HCEC 1CT (cell line): ENCODE results near the gene SH3PXD2B.

Source experiments
- DNase-seq: peaks from one replicate; pipeline ENCODE4 v3.0.0-alpha.2; 2017

SH3PXD2B gene

DNA sequence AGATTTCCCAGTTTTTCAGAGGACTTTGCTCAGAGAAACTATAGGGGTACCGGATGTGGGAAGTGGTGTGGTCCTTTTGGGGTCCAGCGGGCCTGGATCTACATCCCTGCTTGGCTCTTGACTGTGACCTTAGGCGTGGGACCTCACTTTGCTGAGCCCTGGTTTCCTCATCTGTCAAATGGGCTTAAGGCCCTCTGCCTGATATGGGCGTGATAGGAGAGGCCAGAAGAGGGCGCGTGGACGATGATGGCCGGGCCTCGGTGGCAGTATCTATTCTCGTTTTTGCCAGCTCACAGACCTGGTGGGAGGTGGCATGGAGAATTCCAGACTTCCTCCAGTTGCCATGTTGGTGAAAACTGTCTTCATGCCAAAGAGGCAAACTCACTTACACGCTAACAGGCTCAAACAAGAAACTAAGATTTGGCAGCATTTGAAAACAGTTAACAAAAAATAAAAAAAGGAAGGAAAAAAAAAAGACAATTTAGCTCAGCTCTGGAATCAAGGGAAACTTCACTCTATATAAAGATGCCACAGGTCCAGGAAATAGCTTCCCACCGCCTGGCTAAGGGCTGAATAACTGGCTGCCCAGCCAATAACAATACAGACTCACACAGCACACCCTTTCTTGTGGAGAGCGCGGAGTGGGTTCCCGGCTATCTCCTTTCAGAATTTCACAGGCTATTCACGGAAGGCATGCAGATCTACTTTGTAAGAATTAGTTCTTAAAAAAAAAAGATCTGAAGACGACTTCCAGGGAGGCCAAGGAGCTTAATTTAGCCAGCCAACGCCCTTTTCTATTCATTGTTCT, 1.7 kb downstream of the SH3PXD2B start:
- peak; percentile 58 for DNase-seq

GRCh38 chr5:172451771-172452197, 2.5 kb downstream of the SH3PXD2B start:
- peak; percentile 68 for DNase-seq

GRCh38 chr5:172450861-172451695, 3.2 kb downstream of the SH3PXD2B start:
- DNase-seq: peak; percentile 33

DNA sequence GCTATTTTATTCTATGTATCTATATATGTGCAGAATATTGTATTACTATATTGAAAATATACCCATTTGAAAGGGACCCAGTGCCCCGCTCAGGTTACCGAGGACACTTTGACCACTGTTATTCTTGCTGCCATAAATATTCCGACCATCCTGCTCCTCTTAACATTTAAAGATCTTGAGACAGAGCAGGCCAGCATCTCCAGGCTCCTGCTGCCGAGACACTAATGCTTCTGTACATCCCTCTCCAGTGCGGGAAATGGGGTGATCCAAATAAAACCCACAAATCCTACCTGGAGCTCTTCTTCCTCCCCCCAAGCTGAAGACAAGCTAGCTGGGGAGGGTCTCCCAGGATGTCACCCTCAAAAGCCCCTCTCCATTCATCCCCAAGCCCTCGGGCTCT, 3.9 kb downstream of the SH3PXD2B start:
- DNase-seq: no peak

DNA sequence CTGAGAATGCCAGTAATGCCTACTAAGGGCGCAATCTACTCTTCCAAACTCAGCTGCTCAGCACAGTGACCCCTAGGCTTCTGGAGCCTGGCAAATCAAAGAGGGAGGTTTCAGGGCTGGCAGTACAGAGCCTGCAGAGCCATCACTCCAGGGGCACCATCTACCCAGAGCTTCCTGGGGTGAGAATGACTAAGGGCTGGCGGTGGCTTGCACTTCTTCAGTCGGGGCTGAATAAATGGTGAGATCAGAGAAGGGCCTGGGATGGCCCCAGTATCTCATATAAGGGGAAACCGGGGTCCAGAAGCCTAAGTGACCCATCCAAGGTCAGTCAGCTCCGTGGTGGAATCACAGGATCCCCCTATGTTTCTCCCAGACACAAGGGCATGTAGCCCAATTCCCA, 5.3 kb downstream of the SH3PXD2B start:
- no peak for DNase-seq

- DNase-seq: no peak
Measured at GRCh38 chr5:172447646-172448365, 6.5 kb downstream of the SH3PXD2B start.

DNA sequence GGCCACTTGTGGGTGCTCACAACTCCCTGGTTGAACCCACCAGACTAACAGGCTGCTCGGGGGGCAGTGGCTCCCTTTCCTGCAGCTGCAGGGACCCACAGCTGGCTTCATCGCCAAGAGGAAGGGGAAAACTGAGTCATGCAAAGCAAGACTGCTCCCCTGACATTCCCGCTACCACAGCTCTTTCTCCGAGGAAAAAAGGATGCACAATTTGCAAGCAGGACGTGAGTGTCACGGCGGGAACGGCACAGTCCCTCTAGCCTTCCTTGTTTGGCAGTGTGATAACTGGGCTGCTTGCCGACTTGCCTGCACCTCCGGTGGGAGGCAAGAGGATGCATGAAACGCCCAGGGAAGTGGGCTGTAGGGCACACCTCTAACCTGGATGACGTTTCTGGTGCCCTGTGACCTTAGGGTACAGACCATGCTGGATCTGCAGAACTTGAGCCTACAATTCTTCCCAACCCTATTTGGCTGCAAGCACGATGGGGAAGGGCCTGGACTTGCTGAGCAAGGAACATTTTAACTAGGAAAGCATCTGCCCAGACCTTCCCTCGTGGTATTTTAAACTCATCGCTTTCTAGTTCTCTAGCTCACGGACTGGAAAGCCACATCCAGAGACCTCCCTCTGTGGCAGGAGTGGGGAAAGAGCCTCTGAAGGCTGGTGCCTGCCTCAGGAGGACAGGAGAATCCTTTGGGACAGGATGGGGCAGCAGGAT, 7.8 kb downstream of the SH3PXD2B start:
- no peak for DNase-seq

- DNase-seq: no peak
Measured at GRCh38 chr5:172445866-172446265, 8.5 kb downstream of the SH3PXD2B start.

GRCh38 chr5:172444626-172445365, 9.5 kb downstream of the SH3PXD2B start:
- no peak for DNase-seq

- no peak for DNase-seq
Measured at GRCh38 chr5:172444110-172444510, 10.2 kb downstream of the SH3PXD2B start.

DNA sequence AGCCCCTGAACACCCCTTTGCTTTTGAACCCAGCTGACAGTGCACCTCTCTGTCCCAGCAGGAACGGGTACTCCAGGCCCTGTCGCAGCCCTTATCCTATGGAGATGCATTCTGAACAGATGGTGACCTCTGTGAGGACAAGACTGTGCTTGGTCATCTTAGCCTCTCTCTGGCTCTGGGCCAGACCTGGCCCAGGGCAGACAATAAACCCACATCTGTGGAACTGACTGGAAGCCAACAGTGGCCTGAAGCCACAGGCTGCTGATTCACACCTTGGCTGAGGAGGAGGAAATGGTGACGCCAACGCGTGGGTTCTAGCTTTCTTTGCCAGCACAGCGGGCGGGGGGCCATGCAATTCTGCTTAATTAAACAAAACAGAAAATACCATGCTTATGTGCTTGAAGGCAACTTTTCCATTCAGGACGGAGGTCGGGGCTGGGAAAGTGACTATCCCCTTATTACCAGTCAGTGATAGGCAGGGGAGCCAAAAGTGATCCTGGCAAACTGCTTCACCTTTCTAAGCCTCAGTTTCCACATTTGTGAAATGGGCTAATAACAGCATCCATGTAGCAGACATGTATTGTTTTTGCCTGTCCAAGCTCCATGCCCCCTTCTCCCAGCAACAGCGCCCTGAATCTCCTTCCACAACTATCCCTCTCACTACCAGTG, 10.8 kb downstream of the SH3PXD2B start:
- peak; percentile 94 for DNase-seq

DNA sequence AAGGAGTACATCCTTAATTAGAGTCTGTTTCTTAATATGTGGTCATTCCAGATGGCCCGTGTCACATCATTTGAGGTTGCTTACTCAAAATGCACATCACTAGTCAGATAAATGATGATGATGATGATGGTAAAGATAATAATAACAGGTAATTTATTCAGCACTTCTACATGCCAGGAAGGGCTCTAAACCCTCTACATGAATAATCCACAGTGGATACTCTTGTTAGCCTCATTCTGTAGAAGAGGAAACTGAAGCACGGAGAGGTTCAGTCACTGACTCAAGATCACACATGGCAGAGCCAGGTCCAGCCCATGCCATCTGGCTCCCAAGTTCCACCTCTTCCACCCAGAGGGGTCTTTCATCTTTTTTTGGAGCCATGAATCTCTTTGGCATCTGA, 11.7 kb downstream of the SH3PXD2B start:
- no peak for DNase-seq

GRCh38 chr5:172441262-172441751, 13.0 kb downstream of the SH3PXD2B start:
- no peak for DNase-seq

DNA sequence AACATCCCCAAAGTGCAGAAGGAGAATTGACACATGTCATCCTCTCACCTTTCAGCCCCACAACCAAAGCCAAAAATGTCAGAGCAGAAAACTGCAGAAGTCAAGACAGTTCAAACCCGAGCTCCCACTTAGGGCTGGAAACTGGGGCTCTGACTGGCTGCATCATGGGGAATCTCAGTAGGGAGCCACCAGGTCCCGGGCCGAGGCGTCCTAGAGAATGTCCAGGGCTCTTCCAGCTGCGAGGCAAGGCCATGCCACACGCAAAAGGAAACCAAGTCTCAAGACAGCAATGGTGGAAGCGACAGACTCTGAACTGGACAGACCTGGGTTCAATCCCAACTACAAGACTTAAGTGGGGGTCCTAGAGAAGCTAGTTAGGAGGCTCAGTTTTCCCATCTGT, 13.8 kb downstream of the SH3PXD2B start:
- DNase-seq: no peak

DNA sequence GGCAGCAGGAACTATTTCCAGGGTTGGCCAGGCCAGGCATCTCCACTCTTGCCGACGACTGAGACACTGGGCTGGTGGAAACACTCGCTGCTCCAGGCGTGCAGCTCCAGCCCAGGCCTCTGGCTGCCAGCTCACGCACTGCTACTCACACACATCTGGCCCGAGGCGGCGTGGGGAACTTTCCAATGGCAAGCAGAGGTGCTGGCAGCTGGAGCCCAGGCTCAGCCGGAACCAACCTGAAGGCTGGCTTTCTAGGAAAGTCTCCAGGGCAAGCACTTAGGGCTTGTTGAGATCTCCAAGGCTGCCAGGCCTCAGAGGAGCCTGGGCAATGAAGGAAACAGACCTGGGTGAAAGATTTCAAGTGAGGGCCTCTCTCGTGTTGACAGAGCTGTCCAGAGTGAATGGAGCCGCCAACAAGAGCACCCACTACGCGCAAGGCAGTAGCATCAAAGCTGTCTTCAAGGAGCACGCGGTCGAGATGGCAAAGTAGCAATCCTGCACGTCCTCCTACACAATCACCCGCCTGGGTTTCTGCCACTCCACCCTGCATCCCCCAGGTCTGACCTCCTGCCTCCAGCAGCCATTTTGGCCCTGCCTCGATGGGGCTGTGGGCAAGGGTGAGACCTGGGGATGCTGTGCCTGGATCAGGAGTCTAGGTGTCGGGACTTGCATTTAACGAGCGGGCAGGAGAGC, 14.4 kb downstream of the SH3PXD2B start:
- DNase-seq: no peak

- no peak for DNase-seq
Measured at GRCh38 chr5:172438319-172438668, 16.0 kb downstream of the SH3PXD2B start.

DNA sequence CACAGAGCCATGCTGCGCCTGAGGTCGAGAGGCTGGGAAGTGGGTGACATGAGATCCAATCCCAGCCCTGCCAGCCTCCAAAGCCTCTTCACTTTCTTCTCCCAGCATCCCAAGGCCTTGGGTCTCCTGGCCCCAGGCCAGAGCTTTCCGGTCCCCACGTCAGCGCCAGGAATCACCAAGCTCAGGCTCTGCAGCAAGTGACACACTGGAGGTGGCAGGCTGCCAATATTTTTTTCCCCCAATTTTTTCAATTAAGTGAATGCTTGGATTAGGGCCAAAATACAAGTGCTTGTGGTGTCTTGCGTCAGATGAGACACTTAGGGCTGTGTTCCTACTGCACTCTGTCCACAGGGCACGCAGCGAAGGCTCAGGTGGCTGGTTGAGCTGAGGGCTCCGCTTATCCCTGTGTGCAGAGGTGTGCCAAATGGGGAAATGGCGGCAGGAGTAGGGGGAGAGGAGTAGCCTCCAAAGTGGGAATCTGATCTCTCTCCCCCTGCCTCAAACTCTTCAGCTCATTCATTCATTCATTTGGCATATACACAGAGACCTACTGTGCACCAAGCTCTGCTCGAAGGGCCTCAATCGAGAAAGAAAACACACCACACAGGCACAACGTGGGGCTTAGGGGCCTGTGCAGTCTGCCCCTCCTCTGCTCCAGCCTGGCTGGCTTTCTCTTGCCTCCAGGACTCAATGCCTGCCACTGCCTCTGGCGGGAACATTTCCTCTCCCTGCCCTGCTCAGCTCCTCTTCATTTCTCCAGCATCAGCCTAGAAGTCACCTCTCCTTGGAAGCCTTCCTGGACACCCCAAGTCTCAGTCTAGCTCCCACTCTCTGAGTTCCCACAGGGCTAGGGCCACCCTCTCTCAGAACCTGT, 16.6 kb downstream of the SH3PXD2B start:
- no peak for DNase-seq

- DNase-seq: no peak
Measured at GRCh38 chr5:172436879-172437369, 17.4 kb downstream of the SH3PXD2B start.

DNA sequence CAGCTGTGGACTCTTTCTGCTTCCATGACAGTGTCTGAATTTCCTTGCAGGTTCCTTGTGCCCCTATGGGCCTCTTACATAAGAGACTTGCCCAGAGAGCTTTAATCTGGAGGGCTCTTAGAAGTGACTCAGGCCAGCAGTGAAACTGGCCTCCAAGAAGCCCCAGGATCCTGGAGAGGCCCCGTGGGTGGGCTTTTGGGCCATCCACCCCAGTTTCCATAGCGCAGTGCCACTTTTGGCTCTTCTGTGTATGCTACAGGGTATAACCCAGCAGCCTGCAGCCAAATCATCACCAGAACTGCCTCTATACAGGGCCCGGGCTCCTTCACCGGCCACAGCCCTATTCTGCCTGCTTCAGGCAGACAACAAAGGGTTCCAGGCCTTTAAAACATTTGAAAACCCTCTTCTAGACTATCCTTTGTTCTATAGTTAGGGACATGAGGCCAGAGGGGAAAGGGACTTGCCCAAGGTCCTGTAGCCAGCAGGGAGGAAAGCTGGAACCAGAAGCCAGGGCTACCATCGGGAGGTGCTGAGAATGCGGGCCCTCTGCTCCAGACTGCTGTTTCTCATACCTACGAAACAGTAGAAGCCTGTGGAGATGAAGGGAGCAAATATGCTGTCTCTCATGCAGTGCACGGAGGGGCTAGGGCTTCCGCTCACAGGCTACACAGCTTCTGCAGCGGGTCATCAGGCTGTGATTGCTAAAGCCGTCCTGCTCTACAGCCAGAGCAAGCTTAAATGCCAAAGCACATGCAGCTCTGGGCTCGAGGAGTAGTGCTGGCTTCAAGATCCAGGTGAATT, 18.0 kb downstream of the SH3PXD2B start:
- no peak for DNase-seq
